Karpas-422 (cell line): Measurements from ENCODE around the gene ARFGEF3. TPM values are rescaled to one million over a fixed set of nuclear protein-coding genes. Genes with fewer than 3 reads are reported as not detected.
"Not testable (repeated sequence)": the region's sequence is repeated elsewhere in the genome, so short reads cannot be mapped to it uniquely, and the experiment has no call there.

Experiments
- DNase-seq: peaks from one replicate; pipeline ENCODE4 v3.0.0-alpha.2; 2015
- H2AFZ ChIP-seq: fragments of 200-600 bp; sonication (generic); 2 replicates; pipeline ENCODE4 v1.6.1; 2014; ENCODE audit warnings: antibody characterized with exemption, low read length, mixed read lengths
- H3K27ac ChIP-seq: fragments of 200-600 bp; sonication (generic); 2 replicates; pipeline ENCODE4 v1.5.1; 2014; ENCODE audit warnings: mild to moderate bottlenecking, low read length, moderate library complexity
- H3K27me3 ChIP-seq: fragments of 200-600 bp; sonication (generic); 2 replicates; pipeline ENCODE4 v1.6.1; 2014; ENCODE audit warnings: low read length, mixed read lengths
- H3K36me3 ChIP-seq: fragments of 200-600 bp; sonication (generic); 2 replicates; pipeline ENCODE4 v1.6.1; 2014; ENCODE audit warnings: low read length, mixed read lengths; ENCODE audit not compliant: insufficient read depth
- H3K4me1 ChIP-seq: fragments of 200-600 bp; sonication (generic); 2 replicates; pipeline ENCODE4 v1.6.1; 2014; ENCODE audit warnings: mild to moderate bottlenecking, low read length, mixed read lengths
- H3K4me2 ChIP-seq: fragments of 200-600 bp; sonication (generic); 2 replicates; pipeline ENCODE4 v1.6.1; 2014; ENCODE audit warnings: low read length, low read depth, mild to moderate bottlenecking; ENCODE audit not compliant: poor library complexity, severe bottlenecking
- H3K4me3 ChIP-seq: fragments of 200-600 bp; sonication (generic); 2 replicates; pipeline ENCODE4 v1.5.1; 2014; ENCODE audit warnings: mild to moderate bottlenecking, antibody characterized with exemption, low read length, mixed read lengths
- H3K79me2 ChIP-seq: fragments of 200-600 bp; sonication (generic); 2 replicates; pipeline ENCODE4 v1.6.1; 2014; ENCODE audit warnings: mild to moderate bottlenecking, low read length, mixed read lengths
- H3K9ac ChIP-seq: fragments of 200-600 bp; sonication (generic); 2 replicates; pipeline ENCODE4 v1.6.0; 2014; ENCODE audit warnings: low read length
- H3K9me2 ChIP-seq: fragments of 200-600 bp; sonication (generic), shearing (Covaris generic); replicated peaks from 2 replicates; pipeline ENCODE4 v1.6.0; 2014; ENCODE audit warnings: mild to moderate bottlenecking, low read length, moderate library complexity; ENCODE audit not compliant: insufficient read depth
- H3K9me3 ChIP-seq: fragments of 300-700, 200-600 bp; sonication (generic); 2 replicates; pipeline ENCODE4 v1.6.1; 2014; ENCODE audit warnings: low read length, mixed read lengths
- H4K20me1 ChIP-seq: fragments of 200-600 bp; sonication (generic); 2 replicates; pipeline ENCODE4 v1.6.1; 2014; ENCODE audit warnings: mild to moderate bottlenecking, antibody characterized with exemption, low read length, low read depth; ENCODE audit not compliant: insufficient read depth
- total RNA-seq: library from RNA; depleted of rRNA; stranded (reverse); fragments of >200 nt; shearing (Covaris generic); gene quantifications from 2 replicates; pipeline ENCODE4 v1.2.3, GENCODE V29; 2014; ENCODE audit warnings: low replicate concordance

ARFGEF3 gene
- total RNA-seq, 1 experiment from 2014 or later = 0.04 TPM

GRCh38 chr6:138288428-138289085 lies 126.8 kb downstream of the ARFGEF3 start:
- not testable (repeated sequence) for H3K4me2 ChIP-seq, H4K20me1 ChIP-seq, DNase-seq, H3K9me3 ChIP-seq, H3K27me3 ChIP-seq, H2AFZ ChIP-seq, H3K27ac ChIP-seq, H3K4me1 ChIP-seq, H3K4me3 ChIP-seq, H3K36me3 ChIP-seq, H3K79me2 ChIP-seq, H3K9me2 ChIP-seq, H3K9ac ChIP-seq

- no peaks in the 10 kb centered on the region for H3K27me3 ChIP-seq
- H2AFZ ChIP-seq = 0 out of 2 replicates have a peak overlapping the region, but pooled peaks have one; percentile 31
- H3K9me3 ChIP-seq = no peaks in the 10 kb centered on the region
- no peaks in the 10 kb centered on the region for H3K79me2 ChIP-seq
- no peak overlapping the region for H3K9ac ChIP-seq
- DNase-seq = no peak
- no peak overlapping the region for H3K4me2 ChIP-seq
- no peak overlapping the region for H3K4me3 ChIP-seq
- H3K4me1 ChIP-seq = no peaks in the 10 kb centered on the region
- no peaks in the 10 kb centered on the region for H4K20me1 ChIP-seq
- H3K36me3 ChIP-seq = no peaks in the 10 kb centered on the region
- no peak overlapping the region for H3K27ac ChIP-seq
- H3K9me2 ChIP-seq = no peaks in the 10 kb centered on the region
Observed at GRCh38 chr6:138289739-138290138, 128.0 kb downstream of the ARFGEF3 start.

- Histone ChIP-seq H3K4me1 (no peaks in the 10 kb centered on the region), H3K9me3 (no peaks in the 10 kb centered on the region), H4K20me1 (no peaks in the 10 kb centered on the region), H2AFZ (no peak overlapping the region), H3K4me3 (no peak overlapping the region), H3K27ac (no peak overlapping the region), H3K36me3 (no peaks in the 10 kb centered on the region), H3K4me2 (no peak overlapping the region), H3K9me2 (no peaks in the 10 kb centered on the region), H3K9ac (no peak overlapping the region), H3K27me3 (no peaks in the 10 kb centered on the region), H3K79me2 (no peaks in the 10 kb centered on the region)
- DNase-seq = no peak
Observed at GRCh38 chr6:138290423-138290962, 128.8 kb downstream of the ARFGEF3 start.

GRCh38 chr6:138291036-138291848 lies 129.5 kb downstream of the ARFGEF3 start:
- no peaks in the 10 kb centered on the region for H3K36me3 ChIP-seq
- no peaks in the 10 kb centered on the region for H4K20me1 ChIP-seq
- no peak overlapping the region for H3K4me3 ChIP-seq
- DNase-seq = no peak
- no peaks in the 10 kb centered on the region for H3K79me2 ChIP-seq
- H3K4me2 ChIP-seq = no peak overlapping the region
- no peaks in the 10 kb centered on the region for H3K9me2 ChIP-seq
- H3K27me3 ChIP-seq = no peaks in the 10 kb centered on the region
- no peak overlapping the region for H2AFZ ChIP-seq
- no peaks in the 10 kb centered on the region for H3K9me3 ChIP-seq
- no peak overlapping the region for H3K9ac ChIP-seq
- no peak overlapping the region for H3K27ac ChIP-seq
- H3K4me1 ChIP-seq = no peaks in the 10 kb centered on the region

- H3K9ac ChIP-seq = no peak overlapping the region
- H3K9me3 ChIP-seq = no peaks in the 10 kb centered on the region
- H3K27me3 ChIP-seq = no peaks in the 10 kb centered on the region
- H4K20me1 ChIP-seq = no peaks in the 10 kb centered on the region
- no peak overlapping the region for H3K4me2 ChIP-seq
- no peak overlapping the region for H3K4me3 ChIP-seq
- H2AFZ ChIP-seq = no peak overlapping the region
- H3K4me1 ChIP-seq = no peaks in the 10 kb centered on the region
- no peak overlapping the region for H3K27ac ChIP-seq
- DNase-seq = no peak
- H3K79me2 ChIP-seq = no peaks in the 10 kb centered on the region
- no peaks in the 10 kb centered on the region for H3K9me2 ChIP-seq
- no peaks in the 10 kb centered on the region for H3K36me3 ChIP-seq
Observed at GRCh38 chr6:138291849-138292181, 130.1 kb downstream of the ARFGEF3 start.

GRCh38 chr6:138292482-138292881 lies 130.7 kb downstream of the ARFGEF3 start:
- H3K4me1 ChIP-seq = no peaks in the 10 kb centered on the region
- H3K9me2 ChIP-seq = no peaks in the 10 kb centered on the region
- H3K4me3 ChIP-seq = no peak overlapping the region
- DNase-seq = no peak
- H3K27me3 ChIP-seq = no peaks in the 10 kb centered on the region
- H4K20me1 ChIP-seq = no peaks in the 10 kb centered on the region
- H3K27ac ChIP-seq = no peak overlapping the region
- no peak overlapping the region for H3K9ac ChIP-seq
- H3K79me2 ChIP-seq = no peaks in the 10 kb centered on the region
- no peak overlapping the region for H3K4me2 ChIP-seq
- H3K9me3 ChIP-seq = no peaks in the 10 kb centered on the region
- H3K36me3 ChIP-seq = no peaks in the 10 kb centered on the region
- H2AFZ ChIP-seq = no peak overlapping the region

- Histone ChIP-seq H3K4me3 (no peak overlapping the region), H3K79me2 (no peaks in the 10 kb centered on the region), H3K27me3 (no peaks in the 10 kb centered on the region), H3K9me2 (no peaks in the 10 kb centered on the region), H3K4me1 (no peaks in the 10 kb centered on the region), H3K36me3 (no peaks in the 10 kb centered on the region), H4K20me1 (no peaks in the 10 kb centered on the region), H3K4me2 (no peak overlapping the region), H3K9ac (no peak overlapping the region), H2AFZ (no peak overlapping the region), H3K9me3 (no peaks in the 10 kb centered on the region), H3K27ac (no peak overlapping the region)
- DNase-seq = no peak
Observed at GRCh38 chr6:138293428-138294395, 132.0 kb downstream of the ARFGEF3 start.

- Histone ChIP-seq H3K79me2 (no peaks in the 10 kb centered on the region), H3K27me3 (no peaks in the 10 kb centered on the region), H3K36me3 (no peaks in the 10 kb centered on the region), H3K4me3 (no peak overlapping the region), H3K9me2 (no peaks in the 10 kb centered on the region), H3K9me3 (no peaks in the 10 kb centered on the region), H3K9ac (no peak overlapping the region), H3K4me1 (no peaks in the 10 kb centered on the region), H4K20me1 (no peaks in the 10 kb centered on the region), H3K27ac (no peak overlapping the region), H2AFZ (no peak overlapping the region), H3K4me2 (no peak overlapping the region)
- DNase-seq = no peak
Observed at GRCh38 chr6:138296381-138296780, 134.6 kb downstream of the ARFGEF3 start.
